Astrocyte (in vitro differentiated cells and primary cell): Measurements from ENCODE around the gene CYTH3.

Source experiments
- CTCF ChIP-seq: IDR thresholded peaks from 2 replicates; pipeline ENCODE4 v1.5.1; 2011; ENCODE audit warnings: low read depth, mild to moderate bottlenecking, inconsistent platforms, low read length, moderate library complexity; ENCODE audit not compliant: insufficient read depth
- EZH2 ChIP-seq: IDR thresholded peaks from 2 replicates; pipeline ENCODE4 v1.6.1; 2012; ENCODE audit warnings: mild to moderate bottlenecking, low read length, inconsistent platforms; ENCODE audit not compliant: insufficient read depth

- TF ChIP-seq CTCF (no peak), EZH2 (no peak)
Measured at GRCh38 chr7:6320791-6321190, 48.4 kb upstream of the CYTH3 start.
